Measurements from ENCODE around the gene GTPBP6. TPM values are rescaled to one million over a fixed set of nuclear protein-coding genes. Genes with fewer than 3 reads are reported as not detected.
"Not testable (repeated sequence)": the region's sequence is repeated elsewhere in the genome, so short reads cannot be mapped to it uniquely, and the experiment has no call there.

GTPBP6 gene
- total and polyA plus RNA-seq, 8 donors: 31.1 to 63.2 (median 53.1) TPM

- Histone ChIP-seq H3K9me3 (peaks cover 0 to 5% of the 10 kb centered on the region in 2 donors), H3K4me3 (no peak overlapping the region), H3K4me1 (no peaks in the 10 kb centered on the region), H3K27me3 (no peaks in the 10 kb centered on the region), H3K36me3 (no peaks in the 10 kb centered on the region), H3K27ac (no peak overlapping the region)
- intact Hi-C loops (cut with DNase I): no loop called here
- DNase-seq: no peak
- TF ChIP-seq, protein P1, sequence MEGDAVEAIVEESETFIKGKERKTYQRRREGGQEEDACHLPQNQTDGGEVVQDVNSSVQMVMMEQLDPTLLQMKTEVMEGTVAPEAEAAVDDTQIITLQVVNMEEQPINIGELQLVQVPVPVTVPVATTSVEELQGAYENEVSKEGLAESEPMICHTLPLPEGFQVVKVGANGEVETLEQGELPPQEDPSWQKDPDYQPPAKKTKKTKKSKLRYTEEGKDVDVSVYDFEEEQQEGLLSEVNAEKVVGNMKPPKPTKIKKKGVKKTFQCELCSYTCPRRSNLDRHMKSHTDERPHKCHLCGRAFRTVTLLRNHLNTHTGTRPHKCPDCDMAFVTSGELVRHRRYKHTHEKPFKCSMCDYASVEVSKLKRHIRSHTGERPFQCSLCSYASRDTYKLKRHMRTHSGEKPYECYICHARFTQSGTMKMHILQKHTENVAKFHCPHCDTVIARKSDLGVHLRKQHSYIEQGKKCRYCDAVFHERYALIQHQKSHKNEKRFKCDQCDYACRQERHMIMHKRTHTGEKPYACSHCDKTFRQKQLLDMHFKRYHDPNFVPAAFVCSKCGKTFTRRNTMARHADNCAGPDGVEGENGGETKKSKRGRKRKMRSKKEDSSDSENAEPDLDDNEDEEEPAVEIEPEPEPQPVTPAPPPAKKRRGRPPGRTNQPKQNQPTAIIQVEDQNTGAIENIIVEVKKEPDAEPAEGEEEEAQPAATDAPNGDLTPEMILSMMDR (IDR thresholded peaks at IDR 0.05): no peak
- no peak for ATAC-seq
Observed at GRCh38 chrX:257681-258289, 60.8 kb downstream of the GTPBP6 start.

- intact Hi-C loops (cut with DNase I): not testable (repeated sequence)
Observed at GRCh38 chrX:257054-257453, 61.5 kb downstream of the GTPBP6 start.

GRCh38 chrX:255923-256331 lies 62.7 kb downstream of the GTPBP6 start:
- Histone ChIP-seq H3K4me3 (no peak overlapping the region), H3K9me3 (peaks cover 0 to 5% of the 10 kb centered on the region in 2 donors), H3K4me1 (no peaks in the 10 kb centered on the region), H3K36me3 (no peaks in the 10 kb centered on the region), H3K27ac (no peak overlapping the region), H3K27me3 (no peaks in the 10 kb centered on the region)
- intact Hi-C loops (cut with DNase I): no loop called here
- TF ChIP-seq, protein P1 (IDR thresholded peaks at IDR 0.05): no peak
- DNase-seq (peak in 1 of 4 donors; percentile 58), ATAC-seq (no peak)

More at GRCh38 chrX:257054-257453, 61.5 kb downstream of the GTPBP6 start:
- H3K4me3 ChIP-seq, H3K27me3 ChIP-seq, ATAC-seq, H3K36me3 ChIP-seq, H3K4me1 ChIP-seq, H3K9me3 ChIP-seq, DNase-seq, H3K27ac ChIP-seq: not testable (repeated sequence)

Other genes with a start within 250 kb of the GTPBP6 start
- gene PLCXD1, start 37.4 kb downstream of the GTPBP6 start, total RNA-seq: 10 to 100 TPM; 17.0 to 17.8 TPM
- 10 to 100 TPM; 32.9 to 58.2 (median 37.7) TPM for gene PLCXD1, start 37.4 kb downstream of the GTPBP6 start, polyA plus RNA-seq (ENCODE audit: insufficient read length in 6 of 6)
- gene PPP2R3B, start 68.1 kb upstream of the GTPBP6 start, total RNA-seq: 10 to 100 TPM; 11.2 to 12.8 TPM
- gene PPP2R3B, start 68.1 kb upstream of the GTPBP6 start, polyA plus RNA-seq (ENCODE audit: insufficient read length in 6 of 6): 10 to 100 TPM; 18.9 to 35.2 (median 23.4) TPM